Psoas muscle (tissue), 8 donors: ENCODE results near the gene PPP1R12A. TPM values are rescaled to one million over a fixed set of nuclear protein-coding genes. Genes with fewer than 3 reads are reported as not detected.
A peak's percentile ranks its signal among the peaks of the same experiment; 100 is the strongest.

ENCODE experiments used
- ATAC-seq, 4 donors: fragments of 200-7000 bp; cut with Tn5 transposase; one replicate each; pipeline ENCODE4 v1.9.1; 2020; ENCODE audit warnings: moderate library complexity in 3 of 4, mild to moderate bottlenecking in 2 of 4
- DNase-seq, 2 donors: peaks; one replicate each; pipeline ENCODE4 v3.0.0-alpha.2; 2020
- H3K27ac ChIP-seq: fragments of 200-600 bp; one replicate; pipeline ENCODE4 v1.8.0; 2022
- H3K27me3 ChIP-seq, 3 donors: fragments of 200-600 bp in 1 of 3; one replicate each; pipeline versions ENCODE4 v1.6.1 to v1.8.0; 2013 to 2022; ENCODE audit warnings: low read length in 2 of 3, mild to moderate bottlenecking in 2 of 3, moderate library complexity in 1 of 3; ENCODE audit not compliant: insufficient read depth in 3 of 3
- H3K36me3 ChIP-seq, 2 donors: fragments of 200-600 bp in 1 of 2; one replicate each; pipeline versions ENCODE4 v1.6.1 to v1.8.0; 2013 to 2022; ENCODE audit warnings: low read depth in 1 of 2, mild to moderate bottlenecking in 1 of 2, moderate library complexity in 1 of 2; ENCODE audit not compliant: insufficient read depth in 1 of 2
- H3K4me1 ChIP-seq: fragments of 200-600 bp; one replicate; pipeline ENCODE4 v1.8.0; 2022
- H3K4me3 ChIP-seq: fragments of 200-600 bp; one replicate; pipeline ENCODE4 v1.8.0; 2022; ENCODE audit warnings: mild to moderate bottlenecking
- H3K9me3 ChIP-seq: fragments of 200-600 bp; one replicate; pipeline ENCODE4 v1.8.0; 2022
- CTCF ChIP-seq: fragments of 200-600 bp; IDR thresholded peaks from one replicate; pipeline ENCODE4 v1.8.0; 2022; ENCODE audit warnings: antibody characterized with exemption
- WGBS, 3 donors: extraction: QIAGEN DNeasy Blood & Tissue Kit; methylation state at CpG; one replicate each; pipeline versions ENCODE4 v1.1.6 to v1.1.7; 2013; 5-methylcytosine and 5-hydroxymethylcytosine counted together
- intact Hi-C, 2 donors: fragments of 100-400 bp; cut with DNase I; formaldehyde crosslinking; loops; one replicate each; pipeline versions ENCODE4 v1.11.0 to v1.14.2; 2022
- polyA plus RNA-seq, 3 donors: library from polyadenylated mRNA; stranded (reverse); fragments of 200-250 nt; gene quantifications; one replicate each; pipeline ENCODE4 v1.2.3, GENCODE V29; 2013
- total RNA-seq, 4 donors: library from RNA; stranded (reverse); fragmentation: NEBNext Ultra II Directional in 2 of 4; extraction: Animal tissue kit (Norgen Biotek cat#: 25700) in 2 of 4; gene quantifications; one replicate each; pipeline versions ENCODE4 v1.2.1 to v1.2.4, GENCODE V29; 2021 to 2023
- donor health status: healthy with polysubstance abuse.
- donor health status: DM: no; HTN: no; CAD: no; lungs with moderate emphysema.
- donor health status: Bipolar disorder and iron deficiency.
- donor health status: healthy.
- donor health status: DM: yes; HTN: yes; CAD: no.
- donor health status: DM: no; HTN: no; CAD: no.
- donor health status: DM: no; HTN: no; CAD: no.
- donor health status: DM: yes; HTN: yes; CAD: no.

PPP1R12A gene
- total and polyA plus RNA-seq, 7 donors: 9.5 to 51.2 (median 37.8) TPM

- H3K9me3 ChIP-seq: no peaks in the 10 kb centered on the region
- ATAC-seq (peak in 3 of 4 donors; percentile 42 to 82 (median 68)), DNase-seq (no peak)
- no peak overlapping the region for H3K4me3 ChIP-seq
- TF ChIP-seq CTCF: peak; percentile 56
- no peaks in the 10 kb centered on the region for H3K27me3 ChIP-seq
- WGBS, 3 donors: 65 to 77% (median 67%) methylated on average over 3 of the region's 3 CpGs
- no peak overlapping the region for H3K27ac ChIP-seq
- H3K36me3 ChIP-seq: no peaks in the 10 kb centered on the region
- peaks cover 62% of the 10 kb centered on the region for H3K4me1 ChIP-seq
- intact Hi-C loops: loop anchor here in 1 of 2 donors (5.0 kb wide), 2 partner anchors 45 to 380 kb away; no protein-coding TSS in a partner anchor
These were observed 47.9 kb downstream of the PPP1R12A start for GRCh38 chr12:79886917-79887519.

GRCh38 chr12:79885911-79886490, 48.9 kb downstream of the PPP1R12A start:
- WGBS, 3 donors: 73 to 81% (median 80%) methylated on average over 3 of the region's 3 CpGs
- DNase-seq (no peak), ATAC-seq (no peak)
- TF ChIP-seq CTCF: no peak
- Histone ChIP-seq H3K4me1 (peaks cover 68% of the 10 kb centered on the region), H3K9me3 (no peaks in the 10 kb centered on the region), H3K4me3 (no peak overlapping the region), H3K27ac (no peak overlapping the region), H3K27me3 (no peaks in the 10 kb centered on the region), H3K36me3 (no peaks in the 10 kb centered on the region)
- intact Hi-C loops: loop anchor here in 1 of 2 donors (5.0 kb wide), 2 partner anchors 46 to 381 kb away; no protein-coding TSS in a partner anchor

GRCh38 chr12:79884401-79885006, 50.4 kb downstream of the PPP1R12A start:
- H3K27me3 ChIP-seq: no peaks in the 10 kb centered on the region
- DNase-seq (no peak), ATAC-seq (no peak)
- TF ChIP-seq CTCF: no peak
- no peaks in the 10 kb centered on the region for H3K36me3 ChIP-seq
- intact Hi-C loops: loop anchor here in 1 of 2 donors (5.0 kb wide), 2 partner anchors 48 to 383 kb away; no protein-coding TSS in a partner anchor
- H3K4me1 ChIP-seq: peaks cover 76% of the 10 kb centered on the region
- 62 to 75% (median 62%) methylated on average over 3 of the region's 3 CpGs for WGBS, 3 donors
- H3K9me3 ChIP-seq: no peaks in the 10 kb centered on the region
- no peak overlapping the region for H3K4me3 ChIP-seq
- no peak overlapping the region for H3K27ac ChIP-seq

- Histone ChIP-seq H3K36me3 (no peaks in the 10 kb centered on the region), H3K27me3 (no peaks in the 10 kb centered on the region), H3K4me1 (peaks cover 65% of the 10 kb centered on the region), H3K4me3 (no peak overlapping the region), H3K27ac (no peak overlapping the region), H3K9me3 (no peaks in the 10 kb centered on the region)
- TF ChIP-seq CTCF: no peak
- intact Hi-C loops: no loop called here
- 92 to 100% (median 95%) methylated on average over 1 of the region's 1 CpG for WGBS, 3 donors
- no peak for ATAC-seq
- no peak for DNase-seq
These were observed 51.7 kb downstream of the PPP1R12A start for GRCh38 chr12:79883216-79883615.
